SH-SY5Y (cell line): Measurements from ENCODE around the gene IL1RAP.

ENCODE experiments used
- GATA2 ChIP-seq: IDR thresholded peaks from 2 replicates; pipeline ENCODE4 v1.6.1; 2011; ENCODE audit warnings: mild to moderate bottlenecking, low read depth, low read length
- GATA3 ChIP-seq: IDR thresholded peaks from 2 replicates; pipeline ENCODE4 v1.6.1; 2011; ENCODE audit warnings: low read depth, mild to moderate bottlenecking, low read length, moderate library complexity

IL1RAP gene

DNA sequence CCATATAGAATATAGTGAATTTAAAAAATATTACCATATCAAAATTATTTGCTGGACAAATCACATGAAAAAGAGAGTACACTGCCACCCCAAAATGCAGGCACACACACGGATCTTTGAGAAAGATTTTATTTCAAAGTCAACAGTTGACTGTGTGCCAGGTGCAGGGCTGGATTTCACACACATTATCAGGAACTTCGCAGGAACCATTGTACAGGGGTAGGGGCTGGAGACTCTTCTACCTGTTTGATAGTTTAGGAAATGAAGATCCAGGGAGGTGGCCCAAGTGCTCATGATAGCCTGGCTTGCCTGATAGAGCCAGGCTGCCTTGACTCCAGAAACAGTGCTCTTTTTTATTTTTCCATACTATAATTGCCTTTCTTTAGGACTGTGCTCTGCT lies 54.2 kb downstream of the IL1RAP start:
- no peak for TF ChIP-seq GATA3

GRCh38 chr3:190574473-190574872 lies 60.6 kb downstream of the IL1RAP start:
- TF ChIP-seq GATA3 (no peak), GATA2 (no peak)

- TF ChIP-seq GATA2 (no peak), GATA3 (no peak)
Observed at GRCh38 chr3:190575437-190576185, 61.7 kb downstream of the IL1RAP start.

DNA sequence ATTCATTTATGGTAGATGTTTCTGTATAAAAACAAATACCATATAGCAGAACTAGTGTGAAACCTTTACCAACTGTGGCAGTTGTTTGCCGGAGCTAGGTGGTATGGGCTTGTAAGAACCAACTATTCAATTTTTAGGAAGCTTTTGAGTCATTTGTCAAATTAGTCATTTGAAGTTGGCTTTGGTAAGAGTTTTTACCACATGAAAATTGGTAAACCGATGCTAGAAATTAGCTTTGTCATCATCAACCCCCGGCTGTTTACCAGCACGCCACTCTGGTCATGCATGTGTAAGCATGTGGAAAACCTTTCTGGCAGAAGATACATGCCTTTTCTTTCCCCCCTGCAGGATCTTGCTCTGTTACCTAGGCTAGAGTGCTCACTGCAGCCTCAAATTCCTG lies 63.3 kb downstream of the IL1RAP start:
- TF ChIP-seq GATA3 (no peak), GATA2 (no peak)

GRCh38 chr3:190579514-190580137 lies 65.7 kb downstream of the IL1RAP start:
- TF ChIP-seq GATA2 = no peak
- TF ChIP-seq GATA3 = no peak

GRCh38 chr3:190580417-190580816 lies 66.5 kb downstream of the IL1RAP start:
- no peak for TF ChIP-seq GATA3
- TF ChIP-seq GATA2 = no peak

DNA sequence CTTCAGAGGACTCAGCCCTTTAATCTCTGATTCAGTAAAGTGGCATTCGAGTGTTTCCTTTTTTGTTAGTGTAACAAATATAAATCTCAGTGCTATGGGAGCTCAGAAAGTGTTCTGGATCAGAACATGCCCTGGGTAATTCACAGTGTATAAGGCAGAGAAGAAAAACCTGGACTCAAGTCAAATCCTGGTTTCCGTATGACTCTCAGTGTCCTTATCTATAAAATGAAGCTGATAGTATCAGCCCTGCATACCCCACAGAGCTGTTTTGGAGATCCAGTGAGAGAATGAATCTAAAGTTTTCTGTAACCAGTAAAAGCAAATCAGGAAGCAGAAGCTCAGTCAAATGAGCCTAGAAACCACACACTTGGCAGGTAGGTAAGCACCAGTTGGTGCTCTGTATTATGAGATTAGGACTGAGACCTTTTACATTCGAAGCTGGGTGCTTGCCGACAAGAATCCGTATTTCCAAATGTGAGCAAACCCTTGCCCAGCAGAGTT lies 67.2 kb downstream of the IL1RAP start:
- TF ChIP-seq GATA3 (no peak), GATA2 (no peak)

GRCh38 chr3:190582667-190583066 lies 68.8 kb downstream of the IL1RAP start:
- TF ChIP-seq GATA3 = no peak
- no peak for TF ChIP-seq GATA2

DNA sequence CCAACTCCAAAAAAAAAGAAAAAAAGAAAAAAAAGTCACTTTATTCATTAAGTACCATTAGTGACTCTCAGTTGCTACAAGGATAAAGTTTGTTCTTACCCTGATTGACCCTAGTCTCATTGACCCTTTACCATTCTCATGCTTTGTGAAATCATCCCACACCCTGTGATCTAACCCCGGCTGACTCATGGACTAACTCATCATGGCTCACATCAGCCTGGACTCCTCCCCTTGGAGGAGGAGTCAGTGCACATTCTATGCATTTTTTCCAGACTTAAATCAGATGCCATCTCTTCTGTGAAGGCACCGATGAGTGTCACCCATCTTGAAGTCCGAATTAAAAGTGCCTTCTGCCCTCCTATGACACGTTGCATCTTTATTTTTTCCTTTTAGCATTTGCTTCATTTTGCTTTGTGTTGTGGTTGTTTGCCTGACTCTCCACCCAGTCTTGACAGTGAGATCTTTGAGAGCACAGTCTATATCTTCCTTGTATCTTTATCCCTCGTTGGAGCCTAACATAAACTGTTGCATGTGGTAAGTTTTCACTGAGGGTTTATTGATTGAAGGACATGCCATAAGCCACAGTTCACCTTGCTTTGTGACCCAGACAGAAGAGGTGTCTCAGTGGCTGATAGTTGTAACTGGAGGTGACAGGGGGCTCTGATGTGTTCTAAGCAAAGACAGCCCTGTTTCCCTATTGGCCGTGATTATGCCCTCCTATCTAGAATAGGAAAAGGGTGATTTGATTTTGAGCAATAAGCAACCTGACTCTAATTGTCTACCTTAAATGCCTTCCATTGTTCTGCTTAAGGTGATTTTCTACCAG lies 72.1 kb downstream of the IL1RAP start:
- TF ChIP-seq GATA2 (no peak), GATA3 (no peak)

DNA sequence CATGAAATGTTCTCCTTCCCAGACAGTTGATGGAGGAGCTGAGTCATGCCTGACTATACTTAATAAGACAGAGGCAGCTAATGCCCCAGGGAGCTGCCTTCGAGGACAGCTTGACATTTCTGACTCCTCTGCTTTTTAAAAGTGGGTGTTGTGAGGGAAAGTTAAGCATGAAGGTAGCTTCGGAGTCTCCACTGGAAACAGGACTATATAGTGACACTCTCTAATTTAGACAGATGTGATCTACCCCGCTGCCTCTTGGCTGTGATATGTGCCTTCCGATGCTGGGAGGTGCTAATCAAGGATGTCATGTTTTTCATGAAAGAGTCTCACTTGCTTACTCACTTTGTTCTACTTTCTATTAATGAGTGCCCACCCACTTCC lies 72.7 kb downstream of the IL1RAP start:
- no peak for TF ChIP-seq GATA2
- no peak for TF ChIP-seq GATA3

- TF ChIP-seq GATA2 (no peak), GATA3 (no peak)
Observed at GRCh38 chr3:190588570-190588969, 74.7 kb downstream of the IL1RAP start.

- no peak for TF ChIP-seq GATA3
- TF ChIP-seq GATA2 = no peak
Observed at GRCh38 chr3:190589326-190589725, 75.4 kb downstream of the IL1RAP start.

GRCh38 chr3:190591080-190591479 lies 77.2 kb downstream of the IL1RAP start:
- TF ChIP-seq GATA3 (no peak), GATA2 (no peak)

- TF ChIP-seq GATA2 = no peak
Observed at GRCh38 chr3:190593075-190593474, 79.2 kb downstream of the IL1RAP start.
